ENCODE measurements around the gene UNC13A. TPM values are rescaled to one million over a fixed set of nuclear protein-coding genes. Genes with fewer than 3 reads are reported as not detected.

Gene UNC13A
- total RNA-seq, 2 experiments from 2014 or later = 0.02 to 0.04 TPM

- peaks cover 2% of the 10 kb centered on the region for H3K4me1 Mint-ChIP-seq
- ChIA-PET CTCF (interaction anchor here (0.7 to 1.1 kb wide), 2 partner anchors 11 to 41 kb away, joined by 3 read pairs; no protein-coding TSS in a partner anchor), POLR2A (no interaction called here)
- peaks cover 43% of the 10 kb centered on the region for H3K27me3 Mint-ChIP-seq
- DNase-seq = no peak
- H3K36me3 Mint-ChIP-seq (ENCODE audit: low read depth) = no peaks in the 10 kb centered on the region
- no peaks in the 10 kb centered on the region for H3K9me3 Mint-ChIP-seq
- H3K4me3 Mint-ChIP-seq = no peak overlapping the region
- no peak overlapping the region for H3K27ac Mint-ChIP-seq
Observed at GRCh38 chr19:17678836-17679235, 9.3 kb downstream of the UNC13A start.

- DNase-seq = no peak
- Mint-ChIP-seq H3K4me3 (no peak overlapping the region), H3K27ac (peak overlapping the region; percentile 54), H3K27me3 (peaks cover 36% of the 10 kb centered on the region), H3K4me1 (peaks cover 2% of the 10 kb centered on the region), H3K9me3 (no peaks in the 10 kb centered on the region), H3K36me3 (ENCODE audit: low read depth) (no peaks in the 10 kb centered on the region)
- ChIA-PET CTCF (interaction anchor here (0.6 to 1.4 kb wide), 2 partner anchors 44 to 303 kb away, joined by 3 to 4 read pairs; no protein-coding TSS in a partner anchor), POLR2A (no interaction called here)
Observed at GRCh38 chr19:17677002-17677401, 11.2 kb downstream of the UNC13A start.

GRCh38 chr19:17676295-17676694 is 11.9 kb downstream of the UNC13A start:
- POLR2A ChIA-PET = no interaction called here
- CTCF ChIA-PET = no interaction called here
- Mint-ChIP-seq H3K4me1 (peaks cover 2% of the 10 kb centered on the region), H3K4me3 (no peak overlapping the region), H3K36me3 (ENCODE audit: low read depth) (no peaks in the 10 kb centered on the region), H3K9me3 (no peaks in the 10 kb centered on the region), H3K27me3 (peaks cover 34% of the 10 kb centered on the region), H3K27ac (no peak overlapping the region)
- DNase-seq = no peak

GRCh38 chr19:17673937-17674799 is 14.0 kb downstream of the UNC13A start:
- Mint-ChIP-seq H3K4me3 (no peak overlapping the region), H3K4me1 (no peaks in the 10 kb centered on the region), H3K27me3 (peaks cover 17% of the 10 kb centered on the region), H3K27ac (no peak overlapping the region), H3K9me3 (no peaks in the 10 kb centered on the region), H3K36me3 (ENCODE audit: low read depth) (no peaks in the 10 kb centered on the region)
- POLR2A ChIA-PET = interaction anchor here (0.7 kb wide), 1 partner anchor 155 kb away, joined by 6 read pairs; no protein-coding TSS in a partner anchor
- DNase-seq = no peak
- CTCF ChIA-PET = no interaction called here

GRCh38 chr19:17671906-17672305 is 16.2 kb downstream of the UNC13A start:
- H3K4me1 Mint-ChIP-seq = no peaks in the 10 kb centered on the region
- peaks cover 4% of the 10 kb centered on the region for H3K27me3 Mint-ChIP-seq
- ChIA-PET POLR2A (no interaction called here), CTCF (interaction anchor here (1.2 kb wide), 1 partner anchor 12 kb away, joined by 3 read pairs; no protein-coding TSS in a partner anchor)
- no peaks in the 10 kb centered on the region for H3K36me3 Mint-ChIP-seq (ENCODE audit: low read depth)
- H3K9me3 Mint-ChIP-seq = no peaks in the 10 kb centered on the region
- H3K27ac Mint-ChIP-seq = no peak overlapping the region
- DNase-seq = peak; percentile 19
- no peak overlapping the region for H3K4me3 Mint-ChIP-seq

- POLR2A ChIA-PET = no interaction called here
- H3K4me1 Mint-ChIP-seq = no peaks in the 10 kb centered on the region
- no peak overlapping the region for H3K27ac Mint-ChIP-seq
- H3K27me3 Mint-ChIP-seq = no peaks in the 10 kb centered on the region
- H3K36me3 Mint-ChIP-seq (ENCODE audit: low read depth) = peaks cover 4% of the 10 kb centered on the region
- peaks cover 8% of the 10 kb centered on the region for H3K9me3 Mint-ChIP-seq
- H3K4me3 Mint-ChIP-seq = no peak overlapping the region
- CTCF ChIA-PET = interaction anchor here (0.8 kb wide), 1 partner anchor 12 kb away, joined by 3 read pairs; no protein-coding TSS in a partner anchor
- no peak for DNase-seq
Observed at GRCh38 chr19:17669419-17669818, 18.7 kb downstream of the UNC13A start.

- peaks cover 8% of the 10 kb centered on the region for H3K9me3 Mint-ChIP-seq
- no peaks in the 10 kb centered on the region for H3K4me1 Mint-ChIP-seq
- CTCF ChIA-PET = interaction anchor here (0.8 kb wide), 1 partner anchor 10 kb away, joined by 3 read pairs; no protein-coding TSS in a partner anchor
- no peak overlapping the region for H3K27ac Mint-ChIP-seq
- H3K4me3 Mint-ChIP-seq = no peak overlapping the region
- no peak for DNase-seq
- peaks cover 4% of the 10 kb centered on the region for H3K36me3 Mint-ChIP-seq (ENCODE audit: low read depth)
- H3K27me3 Mint-ChIP-seq = no peaks in the 10 kb centered on the region
- POLR2A ChIA-PET = no interaction called here
Observed at GRCh38 chr19:17665058-17665457, 23.1 kb downstream of the UNC13A start.

- no peak for DNase-seq
- ChIA-PET CTCF (interaction anchor here (1.2 kb wide), 1 partner anchor 53 kb away, joined by 5 read pairs; no protein-coding TSS in a partner anchor), POLR2A (no interaction called here)
- Mint-ChIP-seq H3K36me3 (ENCODE audit: low read depth) (peaks cover under 1% of the 10 kb centered on the region), H3K9me3 (peaks cover 1% of the 10 kb centered on the region), H3K27me3 (no peaks in the 10 kb centered on the region), H3K4me1 (no peaks in the 10 kb centered on the region), H3K4me3 (no peak overlapping the region), H3K27ac (no peak overlapping the region)
Observed at GRCh38 chr19:17659996-17660395, 28.2 kb downstream of the UNC13A start.

GRCh38 chr19:17658666-17659065 is 29.5 kb downstream of the UNC13A start:
- Mint-ChIP-seq H3K4me3 (no peak overlapping the region), H3K27me3 (no peaks in the 10 kb centered on the region), H3K9me3 (no peaks in the 10 kb centered on the region), H3K27ac (no peak overlapping the region), H3K36me3 (ENCODE audit: low read depth) (no peaks in the 10 kb centered on the region), H3K4me1 (no peaks in the 10 kb centered on the region)
- ChIA-PET POLR2A (no interaction called here), CTCF (no interaction called here)
- DNase-seq = no peak

GRCh38 chr19:17658240-17658639 is 29.9 kb downstream of the UNC13A start:
- no peak overlapping the region for H3K27ac Mint-ChIP-seq
- no peak for DNase-seq
- CTCF ChIA-PET = no interaction called here
- no peaks in the 10 kb centered on the region for H3K9me3 Mint-ChIP-seq
- POLR2A ChIA-PET = no interaction called here
- H3K36me3 Mint-ChIP-seq (ENCODE audit: low read depth) = no peaks in the 10 kb centered on the region
- H3K4me1 Mint-ChIP-seq = no peaks in the 10 kb centered on the region
- no peak overlapping the region for H3K4me3 Mint-ChIP-seq
- no peaks in the 10 kb centered on the region for H3K27me3 Mint-ChIP-seq

GRCh38 chr19:17656970-17657369 is 31.2 kb downstream of the UNC13A start:
- ChIA-PET CTCF (no interaction called here), POLR2A (no interaction called here)
- Mint-ChIP-seq H3K27me3 (no peaks in the 10 kb centered on the region), H3K27ac (no peak overlapping the region), H3K9me3 (no peaks in the 10 kb centered on the region), H3K4me3 (no peak overlapping the region), H3K4me1 (no peaks in the 10 kb centered on the region), H3K36me3 (ENCODE audit: low read depth) (no peaks in the 10 kb centered on the region)
- no peak for DNase-seq

GRCh38 chr19:17655751-17656472 is 32.2 kb downstream of the UNC13A start:
- ChIA-PET POLR2A (no interaction called here), CTCF (interaction anchor here (1.0 kb wide), 1 partner anchor 50 kb away, joined by 3 read pairs; no protein-coding TSS in a partner anchor)
- Mint-ChIP-seq H3K36me3 (ENCODE audit: low read depth) (no peaks in the 10 kb centered on the region), H3K27me3 (no peaks in the 10 kb centered on the region), H3K9me3 (no peaks in the 10 kb centered on the region), H3K4me3 (no peak overlapping the region), H3K27ac (no peak overlapping the region), H3K4me1 (no peaks in the 10 kb centered on the region)
- no peak for DNase-seq

- H3K27ac Mint-ChIP-seq = no peak overlapping the region
- ChIA-PET CTCF (interaction anchor here (1.0 kb wide), 1 partner anchor 10 kb away, joined by 3 read pairs; no protein-coding TSS in a partner anchor), POLR2A (no interaction called here)
- H3K4me3 Mint-ChIP-seq = no peak overlapping the region
- H3K36me3 Mint-ChIP-seq (ENCODE audit: low read depth) = no peaks in the 10 kb centered on the region
- H3K27me3 Mint-ChIP-seq = no peaks in the 10 kb centered on the region
- no peaks in the 10 kb centered on the region for H3K4me1 Mint-ChIP-seq
- no peak for DNase-seq
- no peaks in the 10 kb centered on the region for H3K9me3 Mint-ChIP-seq
Observed at GRCh38 chr19:17654993-17655392, 33.2 kb downstream of the UNC13A start.

All from activated CD4-positive, alpha-beta T cell treated with anti-CD3 and anti-CD28 coated beads, Interleukin-2, amount 10 ng/mL, durations not matched to agents 7 days and 5 days (primary cell).